ENCODE measurements around the gene HOXC6. TPM values are rescaled to one million over a fixed set of nuclear protein-coding genes. Genes with fewer than 3 reads are reported as not detected.

Gene HOXC6
- total RNA-seq, 1 donor from 2014 or later = 2.7 TPM

- DNase-seq (ENCODE audit: low read depth) = no peak
- peak overlapping the region; percentile 98 for H3K4me3 ChIP-seq (ENCODE audit: low read depth, low read length)
- TF ChIP-seq, protein P1, sequence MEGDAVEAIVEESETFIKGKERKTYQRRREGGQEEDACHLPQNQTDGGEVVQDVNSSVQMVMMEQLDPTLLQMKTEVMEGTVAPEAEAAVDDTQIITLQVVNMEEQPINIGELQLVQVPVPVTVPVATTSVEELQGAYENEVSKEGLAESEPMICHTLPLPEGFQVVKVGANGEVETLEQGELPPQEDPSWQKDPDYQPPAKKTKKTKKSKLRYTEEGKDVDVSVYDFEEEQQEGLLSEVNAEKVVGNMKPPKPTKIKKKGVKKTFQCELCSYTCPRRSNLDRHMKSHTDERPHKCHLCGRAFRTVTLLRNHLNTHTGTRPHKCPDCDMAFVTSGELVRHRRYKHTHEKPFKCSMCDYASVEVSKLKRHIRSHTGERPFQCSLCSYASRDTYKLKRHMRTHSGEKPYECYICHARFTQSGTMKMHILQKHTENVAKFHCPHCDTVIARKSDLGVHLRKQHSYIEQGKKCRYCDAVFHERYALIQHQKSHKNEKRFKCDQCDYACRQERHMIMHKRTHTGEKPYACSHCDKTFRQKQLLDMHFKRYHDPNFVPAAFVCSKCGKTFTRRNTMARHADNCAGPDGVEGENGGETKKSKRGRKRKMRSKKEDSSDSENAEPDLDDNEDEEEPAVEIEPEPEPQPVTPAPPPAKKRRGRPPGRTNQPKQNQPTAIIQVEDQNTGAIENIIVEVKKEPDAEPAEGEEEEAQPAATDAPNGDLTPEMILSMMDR (conservative IDR thresholded peaks at IDR 0.05; ENCODE audit: low read depth, low read length) = no peak
These were observed 35.8 kb upstream of the HOXC6 start for GRCh38 chr12:53992377-53992889.

- H3K4me3 ChIP-seq (ENCODE audit: low read depth, low read length) = peak overlapping the region; percentile 84
- no peak for DNase-seq (ENCODE audit: low read depth)
- TF ChIP-seq, protein P1 (conservative IDR thresholded peaks at IDR 0.05; ENCODE audit: low read depth, low read length) = no peak
These were observed 34.9 kb upstream of the HOXC6 start for GRCh38 chr12:53993162-53994008.

GRCh38 chr12:53994009-53994263, 34.3 kb upstream of the HOXC6 start:
- TF ChIP-seq, protein P1 (conservative IDR thresholded peaks at IDR 0.05; ENCODE audit: low read depth, low read length) = no peak
- DNase-seq (ENCODE audit: low read depth) = no peak
- H3K4me3 ChIP-seq (ENCODE audit: low read depth, low read length) = peak overlapping the region; percentile 84

DNA sequence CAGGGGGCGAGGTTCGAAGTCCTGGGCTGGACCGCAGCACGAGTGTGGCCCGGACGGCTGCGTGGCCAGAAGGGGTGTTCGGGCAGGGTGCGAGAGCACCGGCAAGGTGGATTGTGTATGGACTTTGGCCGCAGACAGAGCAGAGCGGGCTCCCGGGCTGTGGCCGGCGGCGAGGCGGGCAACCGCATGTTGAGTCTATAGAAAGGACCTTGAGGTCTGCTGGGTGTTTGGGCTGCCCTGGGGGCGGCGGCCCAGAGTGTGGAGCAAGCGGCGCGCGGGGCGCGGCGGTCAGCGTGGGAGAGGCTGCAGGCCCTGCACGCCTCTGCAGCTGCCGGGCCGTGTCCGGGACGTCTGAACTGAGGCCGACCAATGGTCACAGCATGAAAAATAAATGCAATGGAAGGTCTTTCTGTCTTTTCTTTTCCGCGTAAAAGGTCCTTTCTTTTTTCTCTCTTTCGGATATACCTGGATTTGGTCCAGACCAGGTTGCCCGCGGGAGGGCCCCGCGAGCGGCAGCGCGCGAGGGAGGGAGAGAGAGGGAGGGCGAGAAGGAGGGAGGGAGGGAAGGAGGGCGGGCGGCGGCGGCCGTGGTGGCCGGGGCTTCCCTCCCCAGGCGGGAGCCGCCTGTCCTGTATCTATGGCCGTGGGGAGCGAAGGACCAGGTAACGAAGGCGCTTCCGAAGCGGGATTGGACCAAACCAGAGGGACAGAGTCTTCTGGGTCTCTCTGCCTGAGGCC, 33.8 kb upstream of the HOXC6 start:
- TF ChIP-seq, protein P1 (conservative IDR thresholded peaks at IDR 0.05; ENCODE audit: low read depth, low read length) = no peak
- peak overlapping the region; percentile 84 for H3K4me3 ChIP-seq (ENCODE audit: low read depth, low read length)
- DNase-seq (ENCODE audit: low read depth) = no peak

DNA sequence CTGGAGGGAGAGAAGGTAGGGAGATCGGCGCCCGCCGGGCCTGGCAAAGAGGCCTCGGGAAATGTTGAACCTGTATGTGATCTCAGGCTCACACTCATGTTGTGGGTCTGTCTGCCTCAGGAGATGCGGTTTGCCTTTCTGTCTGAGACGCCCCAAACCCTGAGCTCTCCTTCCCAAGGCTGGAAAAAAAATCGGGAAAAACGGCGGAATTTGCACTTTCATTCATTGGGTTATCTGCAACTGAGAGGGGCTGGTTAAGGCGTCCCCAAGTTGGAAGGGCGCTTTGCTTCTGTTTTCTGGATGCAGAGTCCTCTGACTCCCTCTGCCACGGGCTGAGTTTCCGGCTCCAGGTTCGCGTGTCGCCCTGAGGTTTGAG, 33.2 kb upstream of the HOXC6 start:
- peak overlapping the region; percentile 84 for H3K4me3 ChIP-seq (ENCODE audit: low read depth, low read length)
- DNase-seq (ENCODE audit: low read depth) = no peak
- TF ChIP-seq, protein P1 (conservative IDR thresholded peaks at IDR 0.05; ENCODE audit: low read depth, low read length) = no peak

DNA sequence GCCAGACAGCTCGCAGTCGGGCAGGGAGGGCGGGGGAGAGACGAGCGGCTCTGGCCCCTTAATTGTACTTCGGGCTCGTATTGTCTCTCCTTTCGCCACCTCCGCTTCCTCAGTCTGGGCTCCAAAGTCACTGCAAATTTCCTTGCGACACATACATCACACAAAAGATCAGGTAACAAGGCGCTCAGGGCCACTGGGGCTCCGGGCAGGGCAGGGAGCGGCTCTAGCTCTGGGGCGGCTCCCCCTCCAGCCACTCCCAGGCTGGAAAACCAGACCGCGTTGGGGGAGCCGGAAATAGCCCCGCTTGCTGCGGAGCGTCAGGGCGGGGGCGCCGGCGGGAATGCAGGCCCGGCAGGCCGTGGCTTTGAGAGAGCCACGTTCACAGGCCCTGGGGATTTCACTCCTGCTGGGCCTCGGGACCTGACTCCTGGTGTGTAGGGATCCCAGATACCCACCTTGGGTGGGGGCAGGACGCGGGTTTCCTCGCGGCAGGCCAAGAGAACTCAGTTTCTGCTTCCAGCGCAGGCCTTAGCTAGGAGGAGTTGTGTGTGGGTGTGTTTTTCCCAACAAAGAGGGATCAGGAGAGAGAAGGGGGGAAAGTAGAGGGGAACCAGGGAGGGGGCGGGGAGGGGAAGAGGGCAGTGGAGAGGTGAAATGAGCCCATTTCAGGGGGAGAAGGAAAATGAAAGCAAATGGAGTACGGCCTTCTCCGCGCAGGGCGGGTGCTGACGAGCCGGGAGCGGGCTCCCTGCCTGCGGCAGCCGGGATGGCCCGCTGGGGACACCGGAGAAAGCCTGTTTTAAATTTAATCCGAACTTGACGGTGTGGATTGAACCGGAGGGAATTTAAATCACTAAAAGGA, 32.6 kb upstream of the HOXC6 start:
- no peak for DNase-seq (ENCODE audit: low read depth)
- H3K4me3 ChIP-seq (ENCODE audit: low read depth, low read length) = peak overlapping the region; percentile 84
- TF ChIP-seq, protein P1 (conservative IDR thresholded peaks at IDR 0.05; ENCODE audit: low read depth, low read length) = no peak

All from epithelial cell of proximal tubule (primary cell).